GM06990 (cell line): ENCODE results near the gene CD8B2.
"Not testable (repeated sequence)": the region's sequence is repeated elsewhere in the genome, so short reads cannot be mapped to it uniquely, and the experiment has no call there.

Experiments
- DNase-seq: peaks from one replicate; pipeline ENCODE4 v3.0.0-alpha.2; 2011; ENCODE audit not compliant: insufficient read length; ENCODE audit errors: extremely low read depth
- H3K27me3 ChIP-seq: replicated peaks from 2 replicates; pipeline ENCODE4 v1.6.0; 2011; ENCODE audit warnings: low read length; ENCODE audit not compliant: control insufficient read depth, insufficient read depth
- H3K36me3 ChIP-seq: 2 replicates; pipeline ENCODE4 v1.5.1; 2011; ENCODE audit warnings: low read length; ENCODE audit not compliant: control insufficient read depth, insufficient read depth
- H3K4me3 ChIP-seq: replicated peaks from 2 replicates; pipeline ENCODE4 v1.5.1; 2011; ENCODE audit warnings: low read depth, mild to moderate bottlenecking, control low read depth, low read length
- TF ChIP-seq, protein P1 (sequence below): IDR thresholded peaks from 2 replicates; pipeline ENCODE4 v1.5.1; 2011; ENCODE audit warnings: low read length, control low read depth, mild to moderate bottlenecking, inconsistent platforms; ENCODE audit not compliant: insufficient read depth, poor library complexity, severe bottlenecking

The CD8B2 gene

DNA sequence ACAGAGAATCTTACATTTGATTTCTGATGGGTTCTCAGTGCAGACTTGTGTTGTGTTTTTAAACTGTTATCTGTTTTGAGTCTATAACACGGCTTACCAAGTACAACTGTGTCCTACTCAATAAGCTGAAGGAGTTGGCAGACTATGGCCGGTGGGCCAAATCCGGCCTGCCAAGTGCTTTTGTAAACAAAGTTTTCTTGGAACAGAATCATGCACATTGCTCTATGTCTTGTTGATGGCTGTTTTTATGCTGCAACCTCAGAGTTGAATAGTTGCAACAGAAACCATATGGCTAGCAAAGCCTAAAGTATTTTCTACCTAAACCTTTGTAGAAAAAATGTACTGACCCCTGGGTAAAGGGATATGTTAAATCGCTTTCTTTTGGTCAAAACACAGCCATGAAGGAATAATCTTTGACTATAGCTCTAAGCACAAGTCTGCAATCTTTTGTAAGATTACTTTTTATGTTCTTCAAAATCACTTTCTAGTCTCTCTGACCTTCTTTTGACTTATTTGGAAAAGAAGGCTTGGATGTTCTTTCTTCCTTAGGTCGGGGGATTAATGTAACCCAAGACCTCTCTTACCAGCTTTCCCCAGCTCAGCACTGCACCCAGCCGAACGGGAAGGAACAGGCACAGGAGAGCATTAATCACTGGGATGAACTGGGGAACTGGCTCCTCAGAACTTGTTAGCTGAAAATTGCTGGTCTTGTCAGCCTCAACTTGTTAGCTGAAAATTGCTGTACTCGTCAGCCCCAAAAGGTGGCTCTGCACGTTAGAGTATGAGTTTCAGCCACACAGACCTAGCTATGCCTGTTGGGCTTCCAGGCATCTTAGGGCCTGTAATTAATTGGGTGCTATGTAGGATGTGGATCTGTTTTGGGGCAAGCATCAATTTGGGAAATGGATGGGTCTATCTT lies 75.4 kb downstream of the CD8B2 start:
- H3K27me3 ChIP-seq, result no peaks in the 10 kb centered on the region
- no peak overlapping the region for H3K4me3 ChIP-seq
- no peaks in the 10 kb centered on the region for H3K36me3 ChIP-seq
- TF ChIP-seq, protein P1, sequence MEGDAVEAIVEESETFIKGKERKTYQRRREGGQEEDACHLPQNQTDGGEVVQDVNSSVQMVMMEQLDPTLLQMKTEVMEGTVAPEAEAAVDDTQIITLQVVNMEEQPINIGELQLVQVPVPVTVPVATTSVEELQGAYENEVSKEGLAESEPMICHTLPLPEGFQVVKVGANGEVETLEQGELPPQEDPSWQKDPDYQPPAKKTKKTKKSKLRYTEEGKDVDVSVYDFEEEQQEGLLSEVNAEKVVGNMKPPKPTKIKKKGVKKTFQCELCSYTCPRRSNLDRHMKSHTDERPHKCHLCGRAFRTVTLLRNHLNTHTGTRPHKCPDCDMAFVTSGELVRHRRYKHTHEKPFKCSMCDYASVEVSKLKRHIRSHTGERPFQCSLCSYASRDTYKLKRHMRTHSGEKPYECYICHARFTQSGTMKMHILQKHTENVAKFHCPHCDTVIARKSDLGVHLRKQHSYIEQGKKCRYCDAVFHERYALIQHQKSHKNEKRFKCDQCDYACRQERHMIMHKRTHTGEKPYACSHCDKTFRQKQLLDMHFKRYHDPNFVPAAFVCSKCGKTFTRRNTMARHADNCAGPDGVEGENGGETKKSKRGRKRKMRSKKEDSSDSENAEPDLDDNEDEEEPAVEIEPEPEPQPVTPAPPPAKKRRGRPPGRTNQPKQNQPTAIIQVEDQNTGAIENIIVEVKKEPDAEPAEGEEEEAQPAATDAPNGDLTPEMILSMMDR, result no peak
- DNase-seq, result no peak

DNA sequence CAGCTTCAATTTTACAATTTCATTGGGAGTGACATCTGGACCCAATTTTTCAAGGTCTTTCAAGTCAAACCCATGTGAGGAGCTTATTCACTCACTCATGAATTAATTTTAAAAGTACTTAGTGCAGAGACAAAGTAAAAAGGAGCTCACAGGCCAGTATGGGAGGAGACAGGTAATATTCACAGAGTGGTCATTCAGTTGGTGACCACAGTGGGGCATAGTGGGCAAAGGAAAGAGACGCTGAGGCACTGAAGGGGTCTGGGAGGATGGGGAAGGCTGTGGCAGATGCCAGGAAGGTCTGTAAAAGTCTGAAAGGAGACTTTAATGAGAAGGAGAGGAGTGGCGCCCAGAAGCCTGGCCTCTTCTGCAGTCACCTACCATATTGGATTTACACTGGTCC lies 76.0 kb downstream of the CD8B2 start:
- no peak for DNase-seq
- no peak overlapping the region for H3K4me3 ChIP-seq
- TF ChIP-seq, protein P1, result no peak
- no peaks in the 10 kb centered on the region for H3K36me3 ChIP-seq
- H3K27me3 ChIP-seq, result no peaks in the 10 kb centered on the region

DNA sequence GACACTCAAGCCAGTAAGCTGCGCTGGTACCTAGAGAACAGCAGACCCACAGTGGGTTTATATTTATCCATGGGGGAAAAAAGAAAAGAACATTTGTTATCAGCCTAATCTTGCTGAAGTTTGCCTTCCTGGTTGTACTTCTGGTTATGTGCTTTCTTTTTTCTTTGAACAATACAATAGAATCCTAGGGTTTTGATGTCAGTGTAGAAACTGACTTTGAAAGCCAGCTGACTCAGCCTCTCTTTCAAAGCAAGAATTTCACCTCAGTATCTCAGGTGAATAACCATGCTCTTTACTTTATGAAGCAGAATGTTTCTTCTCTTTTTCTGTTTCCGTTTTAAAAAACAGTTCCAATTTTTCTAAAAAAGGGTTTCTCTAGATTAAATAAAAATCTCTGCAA lies 78.4 kb downstream of the CD8B2 start:
- Histone ChIP-seq H3K4me3 (no peak overlapping the region), H3K36me3 (no peaks in the 10 kb centered on the region), H3K27me3 (no peaks in the 10 kb centered on the region; the same call in 1 of the 2 replicates)
- DNase-seq, result no peak
- TF ChIP-seq, protein P1, result no peak

DNA sequence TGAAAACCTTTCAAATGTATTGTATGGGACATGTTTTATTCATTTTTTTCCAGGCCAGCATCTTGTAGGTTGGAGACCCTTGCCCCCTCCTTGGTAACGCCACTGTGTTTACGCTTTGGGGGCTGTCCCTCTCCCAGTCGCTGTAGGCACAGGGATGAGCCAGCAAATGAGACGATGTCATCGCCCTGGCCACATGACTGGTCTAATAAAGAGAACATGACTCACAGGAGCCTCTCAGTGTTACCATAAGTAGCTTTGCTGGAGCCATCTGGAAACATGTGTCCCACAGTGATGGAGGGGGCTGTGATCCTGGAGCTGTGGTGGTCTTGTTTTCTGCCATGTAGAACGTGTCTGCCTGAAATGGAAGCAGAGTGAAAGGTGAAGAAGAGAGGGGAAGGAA lies 78.9 kb downstream of the CD8B2 start:
- Histone ChIP-seq H3K27me3 (no peaks in the 10 kb centered on the region; the same call in 1 of the 2 replicates), H3K4me3 (no peak overlapping the region), H3K36me3 (no peaks in the 10 kb centered on the region)
- no peak for DNase-seq
- TF ChIP-seq, protein P1, result no peak

DNA sequence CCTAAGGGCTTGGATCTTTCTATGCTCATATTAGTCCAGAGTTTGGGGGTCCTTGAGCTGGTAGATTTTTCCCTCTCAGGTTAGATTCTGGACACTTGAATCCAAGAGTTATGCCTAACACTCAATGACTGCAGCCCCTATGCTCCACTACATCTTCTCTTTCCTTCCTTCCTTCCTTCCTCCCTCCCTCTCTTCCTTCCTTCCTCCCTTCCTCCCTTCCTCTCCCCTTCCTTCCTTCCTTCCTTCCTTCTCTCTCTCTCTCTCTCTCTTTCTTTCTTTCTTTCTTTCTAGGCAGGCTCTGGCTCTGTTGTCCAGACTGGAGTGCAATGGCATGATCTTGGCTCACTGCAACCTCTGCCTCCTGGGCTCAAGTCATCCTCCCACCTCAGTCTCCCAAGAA lies 79.3 kb downstream of the CD8B2 start:
- not testable (repeated sequence) for DNase-seq, H3K4me3 ChIP-seq, H3K27me3 ChIP-seq, H3K36me3 ChIP-seq

DNA sequence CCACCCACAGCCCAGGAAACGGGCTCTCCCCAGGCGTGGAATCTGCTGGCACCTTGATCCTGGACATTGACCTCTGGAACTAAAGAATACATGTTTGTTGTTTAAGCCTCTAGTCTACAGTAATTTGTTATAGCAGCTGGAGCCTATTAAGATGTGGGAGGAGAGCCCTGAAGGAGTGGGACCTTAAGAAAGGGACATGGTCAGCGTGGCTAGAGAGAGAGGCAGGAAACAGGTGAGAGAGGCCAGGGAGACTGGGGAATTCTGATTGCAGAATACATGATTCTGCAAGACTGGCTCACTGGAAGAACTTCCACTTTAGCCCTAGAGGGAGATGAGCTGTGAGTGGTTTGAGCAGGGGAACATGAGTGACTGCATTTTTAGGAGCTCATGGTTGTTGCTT lies 83.2 kb downstream of the CD8B2 start:
- no peak for DNase-seq
- Histone ChIP-seq H3K27me3 (no peaks in the 10 kb centered on the region; the same call in 1 of the 2 replicates), H3K4me3 (no peak overlapping the region), H3K36me3 (no peaks in the 10 kb centered on the region)
- TF ChIP-seq, protein P1, result no peak
